HG03354 (cell line): ENCODE measurements around the gene F2R.
"Not testable (repeated sequence)": the region's sequence is repeated elsewhere in the genome, so short reads cannot be mapped to it uniquely, and the experiment has no call there.

ENCODE experiments used
- ATAC-seq: cut with Tn5 transposase; IDR thresholded peaks from one replicate; pipeline ENCODE4 v1.9.1; 2021; ENCODE audit warnings: mild to moderate bottlenecking; ENCODE audit not compliant: unreplicated experiment, poor library complexity, severe bottlenecking

The F2R gene

DNA sequence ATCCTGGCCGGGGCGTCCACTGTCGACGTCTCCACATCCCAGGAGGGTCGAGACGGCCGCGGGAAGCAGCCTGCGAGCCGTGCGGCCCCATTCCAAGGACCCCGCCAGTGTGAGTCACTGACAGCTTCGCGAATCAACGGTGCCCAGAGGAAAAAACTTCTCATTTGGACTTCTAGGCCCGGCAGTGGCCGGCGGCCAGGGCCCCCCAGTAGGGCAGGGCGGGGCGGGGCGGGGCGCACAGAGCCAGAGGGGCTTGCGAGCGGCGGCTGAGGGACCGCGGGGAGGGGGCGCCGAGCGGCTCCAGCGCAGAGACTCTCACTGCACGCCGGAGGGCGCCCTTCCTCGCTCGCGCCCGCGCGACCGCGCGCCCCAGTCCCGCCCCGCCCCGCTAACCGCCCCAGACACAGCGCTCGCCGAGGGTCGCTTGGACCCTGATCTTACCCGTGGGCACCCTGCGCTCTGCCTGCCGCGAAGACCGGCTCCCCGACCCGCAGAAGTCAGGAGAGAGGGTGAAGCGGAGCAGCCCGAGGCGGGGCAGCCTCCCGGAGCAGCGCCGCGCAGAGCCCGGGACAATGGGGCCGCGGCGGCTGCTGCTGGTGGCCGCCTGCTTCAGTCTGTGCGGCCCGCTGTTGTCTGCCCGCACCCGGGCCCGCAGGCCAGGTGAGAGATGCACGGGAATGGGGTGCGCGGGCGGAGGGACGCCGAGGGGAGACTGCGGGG lies at the start of gene F2R:
F2R (plus strand) TSS at position 391 of the 720 bp plus-strand sequence; CDS start at position 573, 182 bp downstream.
- peak; percentile 80 for ATAC-seq

DNA sequence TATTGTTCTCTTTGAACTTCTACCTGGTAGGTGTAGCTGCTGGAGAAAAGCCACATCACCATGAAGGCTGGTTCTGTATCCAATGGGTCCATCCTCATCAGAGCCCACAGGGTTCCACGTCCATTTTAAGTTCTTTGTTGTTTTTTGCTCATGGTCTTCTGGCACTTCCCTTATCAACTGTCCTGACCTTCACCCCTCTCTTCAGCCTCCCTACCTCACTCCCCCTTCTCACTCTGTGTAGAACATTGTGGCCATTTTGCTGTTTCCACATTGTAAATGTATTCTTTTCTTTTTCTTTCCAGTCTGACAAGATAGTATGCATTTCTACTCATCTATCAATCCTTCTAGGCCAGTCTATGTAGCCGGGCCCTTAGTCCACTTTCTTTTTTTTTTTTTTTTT lies 48.4 kb upstream of the F2R start:
- no peak for ATAC-seq

GRCh38 chr5:76669245-76669644 lies 46.7 kb upstream of the F2R start:
- no peak for ATAC-seq

GRCh38 chr5:76670508-76670907 lies 45.4 kb upstream of the F2R start:
- no peak for ATAC-seq

DNA sequence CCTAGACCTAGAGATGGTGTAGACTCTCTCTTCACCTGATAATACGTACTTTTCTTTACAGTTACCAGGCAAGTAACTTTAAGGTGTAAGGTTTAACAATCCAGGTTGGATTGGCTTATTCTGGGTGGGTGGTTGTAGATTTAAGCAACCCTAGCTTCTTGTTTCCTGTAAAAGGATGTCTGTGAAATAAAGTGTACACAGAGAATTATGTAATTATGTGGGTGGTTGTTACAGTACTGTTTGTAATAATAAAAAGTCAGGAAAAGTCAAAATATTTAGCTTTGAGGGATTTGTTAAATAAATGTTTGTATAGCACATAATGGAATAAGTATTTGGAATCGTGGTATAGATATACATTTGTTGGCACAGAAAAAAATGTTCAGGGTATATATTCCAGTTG lies 43.7 kb upstream of the F2R start:
- no peak for ATAC-seq

DNA sequence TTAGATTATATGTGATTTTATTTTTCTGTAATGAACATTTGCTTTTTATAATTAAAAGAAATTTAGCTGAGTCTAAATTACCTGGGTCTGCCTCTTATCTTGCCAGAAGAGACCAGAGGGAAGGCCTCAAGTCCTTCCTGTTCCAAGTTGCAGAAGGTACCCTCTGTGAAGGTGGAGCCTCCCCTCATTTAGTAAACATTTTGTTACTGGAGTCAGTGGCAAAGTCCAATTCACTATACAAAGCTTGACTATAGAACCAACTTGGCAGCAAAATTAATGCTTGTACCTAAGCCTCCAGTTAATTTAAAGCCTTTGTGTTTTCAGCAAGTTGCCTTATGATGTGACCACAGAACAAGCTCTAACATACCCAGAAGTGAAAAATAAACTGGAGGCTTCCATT lies 42.8 kb upstream of the F2R start:
- no peak for ATAC-seq

- no peak for ATAC-seq
These were observed 41.4 kb upstream of the F2R start for GRCh38 chr5:76674330-76675066.

DNA sequence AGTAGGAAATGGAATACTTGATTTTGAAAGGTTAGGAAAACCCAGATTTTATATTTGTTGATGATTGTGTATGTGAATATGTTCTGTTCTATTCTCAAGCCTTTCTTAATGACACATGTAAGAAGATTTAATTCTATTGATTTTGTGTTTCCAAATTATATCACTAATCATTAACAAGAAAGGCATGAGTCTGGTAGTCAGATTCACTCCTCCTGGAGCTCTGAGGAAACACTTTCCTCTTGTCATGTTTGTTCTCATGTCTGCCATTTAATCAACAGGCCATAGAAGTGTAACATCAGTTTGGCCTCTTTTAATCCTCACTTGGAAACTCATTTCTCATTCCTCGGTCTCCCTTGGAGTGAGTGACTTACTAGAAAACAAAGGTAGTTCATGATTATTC lies 40.6 kb upstream of the F2R start:
- no peak for ATAC-seq

DNA sequence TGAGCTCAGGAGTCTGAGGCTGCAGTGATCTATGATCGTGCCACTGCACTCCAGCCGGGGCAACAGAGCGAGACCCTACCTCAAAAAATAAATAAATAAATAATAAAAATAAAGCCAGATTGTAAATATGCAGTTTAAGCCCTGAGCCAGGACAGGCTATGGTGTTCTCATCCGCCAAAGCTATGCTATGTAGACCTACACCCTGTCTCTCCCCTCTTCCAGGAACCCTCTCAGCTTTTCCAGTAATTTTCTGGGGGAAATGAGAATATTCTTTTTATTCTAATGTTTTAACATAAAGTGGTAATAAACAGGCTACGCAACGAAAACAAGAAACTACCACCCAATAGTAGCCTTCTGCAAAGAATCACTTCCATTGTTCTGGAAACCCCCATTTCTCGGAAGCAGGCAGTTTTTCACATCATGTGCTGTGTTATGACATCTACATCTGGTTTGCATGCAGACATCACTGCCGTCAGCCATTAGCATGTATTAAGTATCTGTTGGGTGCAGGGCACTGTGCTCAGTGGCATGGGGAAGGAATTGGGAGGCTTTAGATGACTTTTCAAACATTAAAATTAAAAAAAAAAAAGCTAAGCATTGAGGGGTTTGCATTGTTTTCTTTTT lies 38.0 kb upstream of the F2R start:
- no peak for ATAC-seq

GRCh38 chr5:76679231-76679630 lies 36.7 kb upstream of the F2R start:
- no peak for ATAC-seq

DNA sequence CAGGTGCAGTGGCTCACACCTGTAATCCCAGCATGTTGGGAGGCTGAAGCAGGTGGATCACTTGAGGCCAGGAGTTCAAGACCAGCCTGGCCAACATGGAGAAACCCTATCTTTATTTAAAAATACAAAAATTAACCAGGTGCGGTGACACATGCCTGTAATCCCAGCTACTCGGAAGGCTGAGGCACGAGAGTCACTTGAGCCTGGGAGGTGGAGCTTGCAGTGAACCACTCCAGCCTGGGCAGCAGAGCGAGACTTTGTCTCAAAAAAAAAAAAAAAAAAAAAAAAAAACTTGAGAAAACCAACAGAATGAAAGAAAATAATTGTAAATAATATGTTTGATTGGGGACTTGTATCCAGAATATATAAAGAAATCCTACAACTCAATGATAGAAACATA lies 35.1 kb upstream of the F2R start:
- not testable (repeated sequence) for ATAC-seq

DNA sequence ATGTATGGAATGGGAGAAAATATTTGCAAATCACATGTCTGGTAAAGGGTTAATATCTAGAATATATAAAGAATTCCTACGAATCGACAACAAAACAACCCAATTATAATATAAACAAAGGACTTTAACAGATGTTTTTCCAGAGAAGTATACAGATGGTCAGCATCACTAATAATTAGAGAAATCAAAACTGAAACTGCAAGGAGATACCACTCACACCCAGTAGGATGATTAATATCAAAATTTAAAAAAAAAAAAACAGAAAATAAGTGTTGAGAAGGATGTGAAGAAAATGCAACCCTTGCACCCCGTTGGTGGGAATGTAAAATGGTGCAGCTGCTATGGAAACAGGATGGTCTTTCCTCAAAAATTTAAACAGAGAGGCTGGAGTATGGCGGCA lies 34.6 kb upstream of the F2R start:
- ATAC-seq = no peak

- no peak for ATAC-seq
These were observed 33.5 kb upstream of the F2R start for GRCh38 chr5:76682387-76682786.

DNA sequence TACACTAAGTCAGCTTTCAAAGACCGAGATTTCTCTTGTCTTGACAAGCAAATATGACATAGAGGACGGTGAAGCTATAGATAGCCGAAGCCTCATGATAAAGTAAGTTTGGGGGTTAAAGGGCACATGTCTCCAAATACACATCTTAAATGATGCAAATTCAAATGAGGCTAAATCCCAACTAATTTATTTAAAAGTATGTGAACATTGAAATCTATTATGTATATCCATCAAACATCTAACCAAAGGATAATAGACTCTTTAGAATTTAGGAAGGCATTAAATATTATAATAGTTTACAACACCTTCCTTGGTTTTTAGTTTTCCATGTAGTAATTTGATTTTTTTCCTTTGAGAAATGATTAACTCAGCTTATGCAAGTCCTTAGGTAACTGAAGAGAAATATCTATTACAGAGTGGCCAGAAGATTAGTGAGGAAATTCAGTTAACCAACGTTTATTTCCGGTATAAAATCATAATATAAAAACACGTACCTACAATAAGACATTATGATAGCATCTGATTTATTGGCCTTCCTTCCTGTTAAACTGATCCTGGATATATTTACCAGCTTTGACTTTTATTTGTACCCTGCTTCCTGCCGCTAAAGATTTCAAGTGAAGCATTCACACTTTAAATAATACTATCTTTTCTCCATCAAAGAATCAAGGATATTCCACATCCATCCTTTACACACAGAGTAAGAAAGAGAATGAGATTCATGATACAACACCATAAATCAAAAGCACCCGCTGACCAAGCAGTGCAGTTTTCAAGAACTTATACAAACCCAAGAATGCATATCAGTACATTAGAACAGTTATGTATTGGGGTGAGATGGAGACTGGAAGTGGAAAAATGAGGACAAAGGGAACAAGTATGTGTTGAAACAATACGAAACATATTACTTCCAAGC lies 31.9 kb upstream of the F2R start:
- ATAC-seq = no peak

GRCh38 chr5:76684756-76685519 lies 31.0 kb upstream of the F2R start:
- no peak for ATAC-seq

DNA sequence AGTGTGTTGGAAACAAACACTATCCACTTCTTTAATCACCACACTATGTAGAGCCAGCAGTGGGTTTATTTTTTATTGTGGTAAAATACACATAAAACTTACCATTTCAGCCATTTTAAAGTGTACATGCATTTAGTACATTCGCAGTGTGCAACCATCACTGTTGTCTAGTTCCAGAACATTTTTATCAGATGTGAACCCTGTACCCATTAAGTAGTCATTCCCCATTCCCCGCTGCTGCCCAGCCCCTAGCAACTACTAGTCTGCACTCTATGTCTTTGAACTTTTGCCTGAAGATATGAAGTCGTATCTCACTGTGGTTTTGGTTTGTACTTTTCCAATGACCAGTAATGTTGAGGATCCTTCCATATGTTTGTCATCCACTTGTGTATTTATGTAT lies 30.2 kb upstream of the F2R start:
- ATAC-seq = no peak

DNA sequence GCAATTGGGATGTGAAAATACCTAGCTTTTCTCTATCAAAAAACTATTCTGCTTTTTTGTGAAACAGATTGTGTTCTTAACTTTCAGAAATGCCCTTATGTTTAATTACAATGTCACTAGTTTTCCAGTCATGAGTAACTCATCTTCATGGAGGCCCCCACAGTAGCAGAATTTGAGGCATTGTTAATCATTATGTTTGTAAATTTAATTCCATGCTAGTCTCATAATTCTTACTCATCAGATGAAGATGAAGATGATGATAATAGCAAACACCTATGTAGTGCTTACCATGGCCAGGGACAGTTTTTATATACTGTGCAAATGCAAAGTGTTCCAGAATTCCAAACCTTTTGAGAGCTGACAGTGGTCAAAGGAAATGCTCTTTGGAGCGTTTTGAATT lies 27.7 kb upstream of the F2R start:
- ATAC-seq = no peak

- ATAC-seq = no peak
These were observed 27.1 kb upstream of the F2R start for GRCh38 chr5:76688836-76689235.

DNA sequence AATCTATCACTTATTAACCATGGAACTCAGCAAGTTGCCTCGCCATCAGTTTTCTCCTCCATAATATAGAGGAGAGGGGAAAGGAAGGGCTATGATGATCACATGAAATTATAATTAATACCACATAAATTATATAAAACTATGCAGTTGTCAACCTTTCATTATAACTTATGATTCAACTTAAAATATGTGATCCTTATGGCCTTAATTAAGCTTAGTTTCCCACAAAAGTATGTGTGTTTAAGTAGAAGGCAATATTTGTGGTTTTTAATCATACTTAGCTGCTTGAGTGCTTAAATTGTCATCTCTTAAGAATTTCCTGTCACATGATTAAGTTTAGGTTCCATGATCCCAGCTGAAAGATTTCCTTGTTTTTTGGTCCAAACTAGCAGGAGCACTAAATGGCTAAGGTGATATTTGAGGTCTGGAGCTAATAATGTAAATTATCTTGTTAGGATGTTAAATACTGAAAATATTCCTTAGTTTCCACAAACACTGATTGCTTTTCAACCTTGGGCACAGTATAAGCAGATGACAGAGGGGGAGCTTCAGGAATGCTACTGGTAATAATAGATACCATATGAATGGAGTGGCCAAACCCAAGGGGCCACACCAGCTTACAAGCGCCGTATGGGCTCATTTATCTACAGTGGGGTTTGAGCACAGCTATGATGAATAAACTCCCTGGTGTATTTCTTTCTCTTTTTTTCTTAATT lies 26.4 kb upstream of the F2R start:
- ATAC-seq = no peak
